ENCODE results near the gene HIVEP1.

DNA sequence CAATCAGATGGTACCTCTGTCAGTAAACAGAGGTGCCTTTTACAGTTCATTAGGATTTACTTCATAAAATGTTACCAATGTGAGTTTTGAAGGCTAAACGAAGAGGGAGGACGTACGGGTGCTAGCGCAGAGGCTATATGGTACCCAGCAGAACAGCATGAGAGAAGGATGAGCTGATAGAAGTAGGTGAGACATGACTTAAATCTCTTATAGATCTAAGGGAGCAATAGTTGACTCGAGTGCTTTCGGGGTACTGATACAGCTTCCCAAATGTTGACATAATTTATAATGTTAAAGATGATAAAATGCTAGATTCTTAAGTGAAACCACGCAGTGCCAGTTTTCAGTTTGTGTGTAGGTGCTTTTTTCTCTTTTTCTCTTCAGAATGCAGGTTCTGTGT, 72.6 kb downstream of the HIVEP1 start:
- no peak for TF ChIP-seq CTCF (conservative IDR thresholded peaks at IDR 0.05; ENCODE audit: low read length)
- TF ChIP-seq EZH2phosphoT487 (IDR thresholded peaks at IDR 0.05; ENCODE audit: borderline replicate concordance, low read depth, low read length), result no peak
